HepG2 (cell line): Measurements from ENCODE around the gene ATE1. TPM values are rescaled to one million over a fixed set of nuclear protein-coding genes. Genes with fewer than 3 reads are reported as not detected.

Experiments used
- ATAC-seq: fragments of 200-7000 bp; cut with Tn5 transposase; 3 replicates; pipeline ENCODE4 v1.9.1; 2020; ENCODE audit warnings: mild to moderate bottlenecking, moderate library complexity
- BruUV-seq: library from RNA; stranded (reverse); fragments of 400-500 nt; replicated peaks from 2 replicates; lab custom pipeline; 2021; lab: Mats Ljungman, UMichigan
- CTCF ChIA-PET: fragments of 300-600 bp; formaldehyde crosslinking; extraction: SDS; loops from one replicate; lab custom pipeline; 2021; ENCODE audit warnings: low total read pairs, inconsistent platforms, low intra/inter-chr PET ratio; lab: Yijun Ruan, JAX
- POLR2A ChIA-PET: fragments of 350-600 bp; sonication (Branson Sonifier 250); formaldehyde crosslinking; loops from one replicate; lab custom pipeline; 2020; ENCODE audit warnings: antibody characterized with exemption, inconsistent platforms; lab: Yijun Ruan, JAX
- DNase-seq: peaks from one replicate; pipeline ENCODE4 v3.0.0-alpha.2; 2015; ENCODE audit warnings: low spot score
- FAIRE-seq: peaks from 3 replicates; lab custom pipeline; 2011; peaks lifted over from hg19 to GRCh38; lab: Jason Lieb, UNC
- H2AFZ ChIP-seq: one replicate; pipeline ENCODE4 v1.6.1; 2011; ENCODE audit warnings: low read length, inconsistent platforms
- H3K27ac ChIP-seq: fragments of 300-600 bp; 3 replicates; pipeline ENCODE4 v1.8.0; 2011; ENCODE audit warnings: mixed run types, mild to moderate bottlenecking, mixed read lengths, low read length, inconsistent platforms; ENCODE audit not compliant: insufficient read depth; ENCODE audit errors: extremely low read length
- H3K27me3 ChIP-seq, 2 experiments: fragments of 200-600 bp in 1 of 2; 2 replicates in 1 of 2; 3 replicates in 1 of 2; pipeline versions ENCODE4 v1.6.0 to v1.8.0; 2011; ENCODE audit warnings: low read length in 2 of 2, mild to moderate bottlenecking in 2 of 2, moderate library complexity in 2 of 2, inconsistent platforms in 1 of 2; ENCODE audit not compliant: insufficient read depth in 2 of 2, control insufficient read depth in 1 of 2
- H3K36me3 ChIP-seq, 2 experiments: fragments of 200-600 bp in 1 of 2; replicated peaks in 1 of 2; 2 replicates in 1 of 2; 3 replicates in 1 of 2; pipeline versions ENCODE4 v1.5.1 to v1.8.0; 2011; ENCODE audit warnings: low read length in 2 of 2, inconsistent platforms in 1 of 2; ENCODE audit not compliant: insufficient read depth in 2 of 2, control insufficient read depth in 1 of 2
- H3K4me1 ChIP-seq: 2 replicates; pipeline ENCODE4 v1.5.1; 2012; ENCODE audit warnings: low read length, inconsistent platforms; ENCODE audit not compliant: insufficient read depth
- H3K4me2 ChIP-seq: 2 replicates; pipeline ENCODE4 v1.6.0; 2011; ENCODE audit warnings: low read depth, low read length, inconsistent platforms
- H3K4me3 ChIP-seq, 3 experiments: fragments of 200-600 bp in 1 of 3; sonication (generic), shearing (Covaris generic) in 1 of 3; replicated peaks in 1 of 3; 2 replicates each; pipeline ENCODE4 v1.5.1; 2011 to 2016; ENCODE audit warnings: low read length in 3 of 3, inconsistent platforms in 2 of 3, low read depth in 2 of 3, mild to moderate bottlenecking in 2 of 3, control low read depth in 1 of 3, mixed read lengths in 1 of 3; ENCODE audit not compliant: insufficient read depth in 1 of 3
- H3K79me2 ChIP-seq: one replicate; pipeline ENCODE4 v1.6.1; 2011; ENCODE audit warnings: low read length, inconsistent platforms; ENCODE audit not compliant: insufficient read depth
- H3K9ac ChIP-seq: 2 replicates; pipeline ENCODE4 v1.6.0; 2011; ENCODE audit warnings: mild to moderate bottlenecking, low read depth, low read length, inconsistent platforms; ENCODE audit not compliant: insufficient read depth
- H3K9me3 ChIP-seq: 2 replicates; pipeline ENCODE4 v1.5.1; 2012; ENCODE audit warnings: mild to moderate bottlenecking, low read length
- H4K20me1 ChIP-seq: 2 replicates; pipeline ENCODE4 v1.6.0; 2011; ENCODE audit warnings: inconsistent platforms, mild to moderate bottlenecking, low read length, moderate library complexity; ENCODE audit not compliant: insufficient read depth
- HMG20B ChIP-seq: conservative IDR thresholded peaks from 2 replicates; pipeline ENCODE4 v1.6.1; 2016; ENCODE audit warnings: missing genetic modification reagents, missing compliant biosample characterization
- WGBS: methylation state at CpG from one replicate; pipeline ENCODE4 v1.1.6; 2017; ENCODE audit warnings: low lambda C conversion rate; 5-methylcytosine and 5-hydroxymethylcytosine counted together
- in situ Hi-C: cut with HindIII; loops from 2 replicates; pipeline ENCODE4 v1.10.0; 2017; ENCODE audit warnings: low pct_unique_long_range_greater_than_20kb; ENCODE audit not compliant: extremely low pct_ligation_motif_present
- intact Hi-C: fragments of 100-400 bp; cut with micrococcal nuclease; formaldehyde crosslinking; loops from one replicate; pipeline ENCODE4 v1.10.0; 2022; ENCODE audit not compliant: unreplicated experiment
- polyA plus RNA-seq, 8 experiments: library from polyadenylated mRNA; depleted of rRNA in 3 of 8; stranded (reverse) in 7 of 8; unstranded in 1 of 8; fragments of >200 nt; fragmentation: Illumina TruSeq in 4 of 8; extraction: Trizol in 4 of 8; gene quantifications; 2 replicates each; pipeline versions ENCODE4 v1.2.1 to v1.2.3, GENCODE V29; 2011 to 2016; ENCODE audit warnings: low read depth in 4 of 8, missing spikeins in 1 of 8, mixed read lengths in 1 of 8; ENCODE audit not compliant: insufficient read depth in 1 of 8
- total RNA-seq, 5 experiments: library from RNA; depleted of rRNA; stranded (reverse); fragments of >200 nt; fragmentation: Illumina TruSeq; extraction: Trizol; gene quantifications; 2 replicates each; pipeline ENCODE4 v1.2.3, GENCODE V29; 2016; ENCODE audit warnings: low read depth in 1 of 5
- TF ChIP-seq, protein P1 (sequence below): sonication (generic); formaldehyde crosslinking; IDR thresholded peaks from 2 replicates; pipeline ENCODE4 v1.5.0; 2020; ENCODE audit warnings: mild to moderate bottlenecking, missing genetic modification reagents, borderline replicate concordance

ATE1 gene
- total and polyA plus RNA-seq, 2 of the 13 experiments (the other 11 are each of a cell fraction or from before 2014, with no cell fraction given), result 17.5 to 42.2 TPM

DNA sequence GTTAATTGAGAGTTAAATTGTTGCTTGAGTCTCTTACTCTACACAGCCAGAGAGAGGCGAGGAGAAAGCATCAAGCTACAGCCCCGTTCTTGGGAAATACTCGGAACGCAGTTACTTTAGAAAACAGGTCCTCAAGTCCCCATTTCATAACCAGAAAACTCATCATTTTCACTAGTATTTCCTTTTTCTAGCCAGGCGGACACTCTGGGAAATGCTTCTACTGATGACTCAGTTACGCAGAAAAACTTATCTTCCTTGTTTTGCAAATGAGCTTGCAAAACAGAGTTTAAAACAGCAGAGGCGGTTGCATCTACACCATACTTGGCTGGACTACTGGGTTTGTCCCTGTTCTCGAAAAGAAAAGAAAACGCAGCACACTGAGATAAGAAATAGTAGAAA is 218.2 kb downstream of the ATE1 start (continued):
- TF ChIP-seq, protein P1, sequence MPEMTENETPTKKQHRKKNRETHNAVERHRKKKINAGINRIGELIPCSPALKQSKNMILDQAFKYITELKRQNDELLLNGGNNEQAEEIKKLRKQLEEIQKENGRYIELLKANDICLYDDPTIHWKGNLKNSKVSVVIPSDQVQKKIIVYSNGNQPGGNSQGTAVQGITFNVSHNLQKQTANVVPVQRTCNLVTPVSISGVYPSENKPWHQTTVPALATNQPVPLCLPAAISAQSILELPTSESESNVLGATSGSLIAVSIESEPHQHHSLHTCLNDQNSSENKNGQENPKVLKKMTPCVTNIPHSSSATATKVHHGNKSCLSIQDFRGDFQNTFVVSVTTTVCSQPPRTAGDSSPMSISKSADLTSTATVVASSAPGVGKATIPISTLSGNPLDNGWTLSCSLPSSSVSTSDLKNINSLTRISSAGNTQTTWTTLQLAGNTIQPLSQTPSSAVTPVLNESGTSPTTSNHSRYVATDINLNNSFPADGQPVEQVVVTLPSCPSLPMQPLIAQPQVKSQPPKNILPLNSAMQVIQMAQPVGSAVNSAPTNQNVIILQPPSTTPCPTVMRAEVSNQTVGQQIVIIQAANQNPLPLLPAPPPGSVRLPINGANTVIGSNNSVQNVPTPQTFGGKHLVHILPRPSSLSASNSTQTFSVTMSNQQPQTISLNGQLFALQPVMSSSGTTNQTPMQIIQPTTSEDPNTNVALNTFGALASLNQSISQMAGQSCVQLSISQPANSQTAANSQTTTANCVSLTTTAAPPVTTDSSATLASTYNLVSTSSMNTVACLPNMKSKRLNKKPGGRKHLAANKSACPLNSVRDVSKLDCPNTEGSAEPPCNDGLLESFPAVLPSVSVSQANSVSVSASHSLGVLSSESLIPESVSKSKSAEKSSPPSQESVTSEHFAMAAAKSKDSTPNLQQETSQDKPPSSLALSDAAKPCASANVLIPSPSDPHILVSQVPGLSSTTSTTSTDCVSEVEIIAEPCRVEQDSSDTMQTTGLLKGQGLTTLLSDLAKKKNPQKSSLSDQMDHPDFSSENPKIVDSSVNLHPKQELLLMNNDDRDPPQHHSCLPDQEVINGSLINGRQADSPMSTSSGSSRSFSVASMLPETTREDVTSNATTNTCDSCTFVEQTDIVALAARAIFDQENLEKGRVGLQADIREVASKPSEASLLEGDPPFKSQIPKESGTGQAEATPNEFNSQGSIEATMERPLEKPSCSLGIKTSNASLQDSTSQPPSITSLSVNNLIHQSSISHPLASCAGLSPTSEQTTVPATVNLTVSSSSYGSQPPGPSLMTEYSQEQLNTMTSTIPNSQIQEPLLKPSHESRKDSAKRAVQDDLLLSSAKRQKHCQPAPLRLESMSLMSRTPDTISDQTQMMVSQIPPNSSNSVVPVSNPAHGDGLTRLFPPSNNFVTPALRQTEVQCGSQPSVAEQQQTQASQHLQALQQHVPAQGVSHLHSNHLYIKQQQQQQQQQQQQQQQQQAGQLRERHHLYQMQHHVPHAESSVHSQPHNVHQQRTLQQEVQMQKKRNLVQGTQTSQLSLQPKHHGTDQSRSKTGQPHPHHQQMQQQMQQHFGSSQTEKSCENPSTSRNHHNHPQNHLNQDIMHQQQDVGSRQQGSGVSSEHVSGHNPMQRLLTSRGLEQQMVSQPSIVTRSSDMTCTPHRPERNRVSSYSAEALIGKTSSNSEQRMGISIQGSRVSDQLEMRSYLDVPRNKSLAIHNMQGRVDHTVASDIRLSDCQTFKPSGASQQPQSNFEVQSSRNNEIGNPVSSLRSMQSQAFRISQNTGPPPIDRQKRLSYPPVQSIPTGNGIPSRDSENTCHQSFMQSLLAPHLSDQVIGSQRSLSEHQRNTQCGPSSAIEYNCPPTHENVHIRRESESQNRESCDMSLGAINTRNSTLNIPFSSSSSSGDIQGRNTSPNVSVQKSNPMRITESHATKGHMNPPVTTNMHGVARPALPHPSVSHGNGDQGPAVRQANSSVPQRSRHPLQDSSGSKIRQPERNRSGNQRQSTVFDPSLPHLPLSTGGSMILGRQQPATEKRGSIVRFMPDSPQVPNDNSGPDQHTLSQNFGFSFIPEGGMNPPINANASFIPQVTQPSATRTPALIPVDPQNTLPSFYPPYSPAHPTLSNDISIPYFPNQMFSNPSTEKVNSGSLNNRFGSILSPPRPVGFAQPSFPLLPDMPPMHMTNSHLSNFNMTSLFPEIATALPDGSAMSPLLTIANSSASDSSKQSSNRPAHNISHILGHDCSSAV, result no peak

DNA sequence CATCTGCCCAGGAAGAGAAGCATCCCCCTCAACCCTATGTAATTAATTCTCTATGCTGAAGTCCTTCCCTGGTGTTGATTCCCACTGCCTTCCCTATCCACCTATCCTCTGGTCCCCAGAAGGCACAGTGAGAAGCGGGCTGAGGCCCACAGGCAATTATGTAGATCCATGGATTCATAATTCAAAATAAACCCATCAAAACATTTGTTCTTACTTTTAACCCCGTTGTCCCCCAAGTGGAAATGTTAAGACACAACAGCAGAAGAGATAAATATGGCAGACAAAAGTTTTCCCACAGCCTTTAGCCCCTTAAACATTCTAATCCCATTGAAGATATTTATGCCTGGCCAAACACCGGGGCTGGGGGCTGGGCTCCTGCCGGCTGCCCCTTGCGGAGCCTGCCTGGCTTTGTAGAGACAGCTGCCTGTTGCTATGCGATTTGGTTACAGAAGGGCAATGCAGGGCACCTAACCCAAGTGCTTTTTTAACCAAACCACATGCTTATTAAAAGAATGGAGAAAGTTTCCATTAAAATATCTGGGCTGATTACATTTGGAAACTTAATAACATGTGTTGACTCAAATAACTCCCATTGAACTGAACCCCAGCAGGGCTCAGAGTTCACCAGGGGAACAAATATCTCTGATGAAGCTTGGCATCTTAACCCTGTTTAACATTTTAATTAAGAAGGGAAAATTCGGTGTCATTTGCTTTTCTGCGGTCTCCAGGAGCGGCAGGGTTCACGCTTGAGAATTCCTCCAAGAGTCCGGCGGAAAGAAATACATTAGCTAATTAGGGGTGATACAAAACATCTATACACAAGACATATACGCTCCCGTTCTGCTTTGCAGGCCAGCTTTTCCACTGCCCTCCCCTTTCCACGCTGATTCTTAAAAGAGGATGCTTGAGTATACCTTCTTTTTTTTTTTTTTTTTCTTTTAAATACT is 218.8 kb downstream of the ATE1 start:
- ChIA-PET POLR2A (no interaction called here), CTCF (no interaction called here)
- no peaks in the 10 kb centered on the region for H3K79me2 ChIP-seq
- 69% methylated on average over 15 of the region's 15 CpGs for WGBS
- 0 out of 2 replicates have a peak, but pooled peaks cover 5% of the 10 kb centered on the region for H3K4me1 ChIP-seq
- in situ Hi-C loops, result no loop called here
- no peaks in the 10 kb centered on the region for H3K9me3 ChIP-seq
- no peak for FAIRE-seq
- no peak for ATAC-seq
- no peak for DNase-seq
- intact Hi-C loops, result no loop called here
- H2AFZ ChIP-seq, result no peak overlapping the region
- H3K4me3 ChIP-seq, result no peak overlapping the region
- no peaks in the 10 kb centered on the region for H3K36me3 ChIP-seq
- peaks cover 0 to 10% of the 10 kb centered on the region in 2 experiments; a peak in 2 of 5 replicates for H3K27me3 ChIP-seq
- no peak overlapping the region for H3K4me2 ChIP-seq
- no peak overlapping the region for H3K27ac ChIP-seq
- no peak overlapping the region for H3K9ac ChIP-seq
- H4K20me1 ChIP-seq, result no peaks in the 10 kb centered on the region; the same call in 1 of the 2 replicates
- BruUV-seq, result no TSS peak
- no peak for TF ChIP-seq HMG20B (CRISPR knock-in tag)
